ENCODE data around the gene PSMC6.

GRCh38 chr14:52769887-52770286, 62.9 kb downstream of the PSMC6 start:
- no peak for TF ChIP-seq EZH2 (IDR thresholded peaks at IDR 0.05; ENCODE audit: low read depth, unreplicated experiment)
- no peak for TF ChIP-seq CTCF (conservative IDR thresholded peaks at IDR 0.05; ENCODE audit: low read depth in 2 of 2)
- no peak for TF ChIP-seq REST (IDR thresholded peaks at IDR 0.05; ENCODE audit: unreplicated experiment)
- TF ChIP-seq POLR2AphosphoS5 (IDR thresholded peaks at IDR 0.05; ENCODE audit: low read depth): no peak
- no peak for TF ChIP-seq STAT1 (IDR thresholded peaks at IDR 0.05; ENCODE audit: unreplicated experiment)
- TF ChIP-seq EZH2phosphoT487 (IDR thresholded peaks at IDR 0.05; ENCODE audit: unreplicated experiment): no peak
- TF ChIP-seq ETS1 (IDR thresholded peaks at IDR 0.05): no peak
- TF ChIP-seq CREB1 (CRISPR knock-in tag; IDR thresholded peaks at IDR 0.05; ENCODE audit: low read depth): no peak
- no peak for TF ChIP-seq JUNB (IDR thresholded peaks at IDR 0.05; ENCODE audit: unreplicated experiment)
